GM21825 (cell line): Measurements from ENCODE around the gene RNF7.
"Not testable (repeated sequence)": the region's sequence is repeated elsewhere in the genome, so short reads cannot be mapped to it uniquely, and the experiment has no call there.

Experiments used
- ATAC-seq: cut with Tn5 transposase; IDR thresholded peaks from one replicate; pipeline ENCODE4 v1.9.1; 2021; ENCODE audit warnings: mild to moderate bottlenecking, moderate library complexity; ENCODE audit not compliant: unreplicated experiment

The RNF7 gene

GRCh38 chr3:141777957-141778813, 40.1 kb downstream of the RNF7 start:
- ATAC-seq: no peak

- ATAC-seq: no peak
Observed at GRCh38 chr3:141779667-141780066, 41.6 kb downstream of the RNF7 start.

GRCh38 chr3:141782386-141782932, 44.4 kb downstream of the RNF7 start:
- no peak for ATAC-seq

- no peak for ATAC-seq
Observed at GRCh38 chr3:141783632-141784031, 45.5 kb downstream of the RNF7 start.

DNA sequence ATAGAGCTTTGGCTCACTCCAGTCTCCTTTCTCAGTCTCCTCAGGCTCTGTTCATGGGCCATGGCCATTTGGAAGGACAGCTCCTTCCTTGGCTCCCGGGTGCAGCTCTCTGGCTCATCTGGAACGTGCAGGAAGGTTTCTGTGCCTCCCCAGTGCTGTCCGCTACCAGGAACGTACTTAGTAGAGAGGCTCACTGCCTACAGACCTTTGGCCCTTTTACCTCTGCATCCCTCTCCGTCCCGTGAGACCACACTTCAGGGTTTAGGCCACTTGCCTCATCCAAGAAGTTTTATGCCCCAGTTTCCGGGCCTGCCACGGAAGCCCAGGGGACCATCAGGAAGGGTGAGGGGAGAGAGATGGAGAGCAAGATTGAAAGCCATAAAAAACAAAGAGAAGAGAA, 46.0 kb downstream of the RNF7 start:
- no peak for ATAC-seq

DNA sequence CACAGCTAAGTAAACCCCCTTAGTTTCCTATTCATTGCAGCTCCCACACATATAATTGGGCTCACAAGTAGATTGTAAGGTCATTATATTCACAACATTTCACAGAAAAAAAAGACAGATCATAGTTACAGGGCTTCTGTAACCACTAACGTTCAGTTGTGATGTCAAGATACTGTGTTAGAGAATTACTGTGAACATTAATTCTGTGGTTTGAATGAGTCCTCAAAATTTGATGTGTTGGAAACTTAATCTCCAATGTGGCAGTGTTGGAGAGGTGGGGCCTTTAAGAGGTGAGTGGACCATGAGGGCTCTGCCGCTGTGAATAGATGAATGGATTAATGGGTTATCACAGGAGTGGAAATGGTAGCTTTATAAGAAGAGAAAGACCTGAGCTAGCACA, 46.4 kb downstream of the RNF7 start:
- no peak for ATAC-seq

GRCh38 chr3:141788149-141788548, 50.1 kb downstream of the RNF7 start:
- no peak for ATAC-seq

- ATAC-seq: not testable (repeated sequence)
Observed at GRCh38 chr3:141788750-141789149, 50.7 kb downstream of the RNF7 start.

DNA sequence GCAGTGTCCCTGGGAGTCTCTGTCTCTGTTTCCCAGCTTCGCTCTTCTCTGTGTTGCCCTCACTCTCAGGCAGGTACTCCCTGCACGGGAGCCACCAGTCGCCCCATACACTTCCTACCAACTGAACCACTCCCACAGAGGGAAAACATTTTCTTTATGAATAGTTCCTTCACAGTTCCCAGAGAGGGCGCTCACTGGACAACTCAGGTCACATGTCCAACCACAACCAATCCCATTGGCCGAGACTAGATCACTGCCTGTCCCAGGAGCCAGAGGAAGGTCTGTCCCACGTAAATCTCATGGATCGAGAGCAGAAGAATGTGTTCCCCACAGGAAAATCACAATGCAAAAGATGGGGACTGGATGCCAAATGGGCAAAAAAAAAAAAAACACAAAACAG, 51.2 kb downstream of the RNF7 start:
- ATAC-seq: no peak

- no peak for ATAC-seq
Observed at GRCh38 chr3:141790171-141790570, 52.1 kb downstream of the RNF7 start.

- no peak for ATAC-seq
Observed at GRCh38 chr3:141792495-141792894, 54.4 kb downstream of the RNF7 start.

- no peak for ATAC-seq
Observed at GRCh38 chr3:141793476-141794260, 55.6 kb downstream of the RNF7 start.

DNA sequence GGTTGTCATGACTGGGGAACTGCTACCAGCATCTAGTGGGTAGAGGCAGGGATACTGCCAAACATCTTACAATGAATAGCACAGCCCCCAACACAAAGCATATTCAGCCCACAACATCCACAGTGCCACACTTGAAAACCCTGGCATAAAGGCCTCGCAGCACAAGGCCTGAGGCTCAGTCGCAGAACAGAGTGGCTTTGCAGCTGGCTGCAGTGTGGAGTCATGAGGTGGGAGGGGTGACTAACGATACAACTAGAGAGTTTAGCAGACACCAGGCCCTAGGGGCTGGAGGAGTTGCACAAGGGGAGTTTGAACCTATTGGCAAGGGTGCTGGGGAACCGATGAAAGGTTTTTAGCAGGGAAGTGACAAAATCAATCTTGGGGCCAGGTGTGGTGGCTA, 57.2 kb downstream of the RNF7 start:
- ATAC-seq: no peak

GRCh38 chr3:141795741-141796080, 57.6 kb downstream of the RNF7 start:
- ATAC-seq: no peak

- peak; percentile 97 for ATAC-seq
Observed at GRCh38 chr3:141796081-141796888, 58.2 kb downstream of the RNF7 start.
